ENCODE results near the gene CARM1. TPM values are rescaled to one million over a fixed set of nuclear protein-coding genes. Genes with fewer than 3 reads are reported as not detected.

The CARM1 gene
- total and polyA plus RNA-seq, 2 donors (not counting 1 experiment from before 2014, with no cell fraction given) = 24.8 to 41.9 TPM

DNA sequence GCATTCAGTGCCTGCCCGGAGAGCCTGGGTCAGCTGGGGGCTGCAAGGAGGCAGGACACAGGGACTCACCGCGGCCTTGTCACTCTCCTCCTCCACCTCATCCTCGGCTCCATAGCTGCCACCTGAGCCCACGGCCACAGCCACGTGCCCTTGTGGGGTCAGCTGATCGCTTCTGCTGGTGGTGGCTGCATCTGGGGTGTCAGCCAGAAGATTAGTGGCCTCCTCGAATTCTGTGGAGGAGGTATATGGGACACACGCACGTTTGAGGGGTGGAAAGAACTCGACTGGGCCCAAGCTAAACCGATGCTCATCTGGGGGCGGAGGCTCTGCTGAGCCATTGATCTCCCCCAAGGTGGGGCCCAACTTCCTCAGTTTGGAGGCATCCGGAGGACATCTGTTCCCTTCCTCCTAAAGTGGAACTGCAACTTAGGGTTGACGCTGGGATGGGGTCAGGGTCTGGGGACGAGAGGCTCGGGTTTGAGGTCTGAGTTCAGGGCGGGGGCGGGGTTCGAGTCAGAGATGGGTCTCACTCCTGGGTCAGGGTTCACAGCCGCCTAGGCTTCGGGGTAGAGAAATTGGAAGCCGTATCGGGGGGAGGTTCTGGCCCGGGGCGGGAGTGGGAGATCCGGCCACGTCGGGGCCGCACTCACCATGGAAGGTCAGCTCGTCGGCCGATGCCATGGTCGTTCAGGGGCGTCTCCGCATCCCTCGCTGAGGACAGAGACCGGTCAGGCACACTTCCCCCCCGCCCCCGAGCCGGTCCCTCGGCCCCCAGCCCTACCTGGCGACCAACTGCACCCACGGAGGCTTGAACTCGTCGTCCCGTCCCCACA is 56.6 kb downstream of the CARM1 start:
- H3K79me2 ChIP-seq (ENCODE audit: control insufficient read depth, insufficient read depth, low read length) = peaks cover 35% of the 10 kb centered on the region
- no peaks in the 10 kb centered on the region for H3K9me3 ChIP-seq (ENCODE audit: control insufficient read depth, insufficient read depth, low read depth, low read length)
- H3K36me3 ChIP-seq (ENCODE audit: control insufficient read depth, insufficient read depth, low read length) = peaks cover 13% of the 10 kb centered on the region
- peak in 1 of 2 donors; percentile 15 for DNase-seq (ENCODE audit: low read depth in 2 of 2)
- H4K20me1 ChIP-seq (ENCODE audit: control insufficient read depth, extremely low read depth, insufficient read depth, low read length) = no peaks in the 10 kb centered on the region
- H3K4me2 ChIP-seq (ENCODE audit: extremely low read depth, insufficient read depth, low read length) = peak overlapping the region; percentile 86
- H3K4me3 ChIP-seq (replicated peaks in 1 of 4; ENCODE audit: control extremely low read depth in 1 of 4, insufficient read depth in 1 of 4, low read depth in 3 of 4, low read length in 4 of 4) = peak overlapping the region; percentile 71 to 90 (median 80)
- H3K9ac ChIP-seq (ENCODE audit: insufficient read depth, low read length) = peak overlapping the region; percentile 85
- no peaks in the 10 kb centered on the region for H3K27me3 ChIP-seq (ENCODE audit: control insufficient read depth, insufficient read depth, low read length)
- H3K27ac ChIP-seq (ENCODE audit: insufficient read depth, low read length) = peak overlapping the region; percentile 69
- H2AFZ ChIP-seq (ENCODE audit: low read length) = peak overlapping the region; percentile 53
- H3K4me1 ChIP-seq (ENCODE audit: control insufficient read depth, extremely low read depth, insufficient read depth, low read length) = peaks cover 5% of the 10 kb centered on the region
- TF ChIP-seq EZH2 (IDR thresholded peaks at IDR 0.05; ENCODE audit: low read length, missing control alignments) = no peak
- TF ChIP-seq, protein P1, sequence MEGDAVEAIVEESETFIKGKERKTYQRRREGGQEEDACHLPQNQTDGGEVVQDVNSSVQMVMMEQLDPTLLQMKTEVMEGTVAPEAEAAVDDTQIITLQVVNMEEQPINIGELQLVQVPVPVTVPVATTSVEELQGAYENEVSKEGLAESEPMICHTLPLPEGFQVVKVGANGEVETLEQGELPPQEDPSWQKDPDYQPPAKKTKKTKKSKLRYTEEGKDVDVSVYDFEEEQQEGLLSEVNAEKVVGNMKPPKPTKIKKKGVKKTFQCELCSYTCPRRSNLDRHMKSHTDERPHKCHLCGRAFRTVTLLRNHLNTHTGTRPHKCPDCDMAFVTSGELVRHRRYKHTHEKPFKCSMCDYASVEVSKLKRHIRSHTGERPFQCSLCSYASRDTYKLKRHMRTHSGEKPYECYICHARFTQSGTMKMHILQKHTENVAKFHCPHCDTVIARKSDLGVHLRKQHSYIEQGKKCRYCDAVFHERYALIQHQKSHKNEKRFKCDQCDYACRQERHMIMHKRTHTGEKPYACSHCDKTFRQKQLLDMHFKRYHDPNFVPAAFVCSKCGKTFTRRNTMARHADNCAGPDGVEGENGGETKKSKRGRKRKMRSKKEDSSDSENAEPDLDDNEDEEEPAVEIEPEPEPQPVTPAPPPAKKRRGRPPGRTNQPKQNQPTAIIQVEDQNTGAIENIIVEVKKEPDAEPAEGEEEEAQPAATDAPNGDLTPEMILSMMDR (conservative IDR thresholded peaks at IDR 0.05 in 1 of 2, IDR thresholded peaks at IDR 0.05 in 1 of 2; ENCODE audit: low read depth in 1 of 2, low read length in 2 of 2) = no peak

GRCh38 chr19:10928563-10929401 is 57.4 kb downstream of the CARM1 start, which contains the start of the genes TIMM29 and YIPF2:
TSS of gene TIMM29 (plus strand) at chr19:10928811. CDS start at chr19:10928823, 12 bp downstream.
TSS of gene YIPF2 (minus strand) at chr19:10928639. CDS start at chr19:10928410, 229 bp downstream.
- Histone ChIP-seq H4K20me1 (ENCODE audit: control insufficient read depth, extremely low read depth, insufficient read depth, low read length) (no peaks in the 10 kb centered on the region), H3K27ac (ENCODE audit: insufficient read depth, low read length) (peak within 1 kb of the TSS; percentile 69), H3K79me2 (ENCODE audit: control insufficient read depth, insufficient read depth, low read length) (peaks cover 35% of the 10 kb centered on the region), H3K36me3 (ENCODE audit: control insufficient read depth, insufficient read depth, low read length) (peaks cover 6% of the 10 kb centered on the region), H3K9me3 (ENCODE audit: control insufficient read depth, insufficient read depth, low read depth, low read length) (no peaks in the 10 kb centered on the region), H3K4me2 (ENCODE audit: extremely low read depth, insufficient read depth, low read length) (peak within 1 kb of the TSS; percentile 86), H3K4me1 (ENCODE audit: control insufficient read depth, extremely low read depth, insufficient read depth, low read length) (peaks cover 5% of the 10 kb centered on the region), H3K27me3 (ENCODE audit: control insufficient read depth, insufficient read depth, low read length) (no peaks in the 10 kb centered on the region), H3K9ac (ENCODE audit: insufficient read depth, low read length) (peak within 1 kb of the TSS; percentile 85), H3K4me3 (replicated peaks in 1 of 4; ENCODE audit: control extremely low read depth in 1 of 4, insufficient read depth in 1 of 4, low read depth in 3 of 4, low read length in 4 of 4) (peak within 1 kb of the TSS; percentile 71 to 90 (median 80)), H2AFZ (ENCODE audit: low read length) (peak within 1 kb of the TSS; percentile 53)
- no peak for TF ChIP-seq EZH2 (IDR thresholded peaks at IDR 0.05; ENCODE audit: low read length, missing control alignments)
- TF ChIP-seq, protein P1 (conservative IDR thresholded peaks at IDR 0.05 in 1 of 2, IDR thresholded peaks at IDR 0.05 in 1 of 2; ENCODE audit: low read depth in 1 of 2, low read length in 2 of 2) = no peak
- peak; percentile 95 to 98 for DNase-seq (ENCODE audit: low read depth in 2 of 2)

DNA sequence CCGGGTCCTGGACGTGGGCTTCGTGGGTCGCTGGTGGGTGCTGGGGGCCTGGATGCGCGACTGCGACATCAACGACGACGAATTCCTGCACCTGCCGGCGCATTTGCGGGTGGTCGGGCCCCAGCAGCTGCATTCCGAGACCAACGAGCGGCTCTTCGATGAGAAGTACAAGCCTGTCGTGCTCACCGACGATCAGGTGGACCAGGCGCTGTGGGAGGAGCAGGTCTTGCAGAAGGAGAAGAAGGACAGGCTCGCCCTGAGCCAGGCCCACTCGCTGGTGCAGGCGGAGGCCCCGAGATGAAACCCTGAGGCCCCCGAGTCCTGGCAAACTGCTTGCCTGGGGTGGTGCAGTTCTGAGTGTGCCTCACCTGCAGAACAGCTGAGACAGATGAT is 58.0 kb downstream of the CARM1 start:
- H3K4me3 ChIP-seq (replicated peaks in 1 of 4; ENCODE audit: control extremely low read depth in 1 of 4, insufficient read depth in 1 of 4, low read depth in 3 of 4, low read length in 4 of 4) = peak overlapping the region; percentile 65 to 90 (median 80)
- H2AFZ ChIP-seq (ENCODE audit: low read length) = no peak overlapping the region
- H3K36me3 ChIP-seq (ENCODE audit: control insufficient read depth, insufficient read depth, low read length) = peaks cover 1% of the 10 kb centered on the region
- TF ChIP-seq EZH2 (IDR thresholded peaks at IDR 0.05; ENCODE audit: low read length, missing control alignments) = no peak
- TF ChIP-seq, protein P1 (conservative IDR thresholded peaks at IDR 0.05 in 1 of 2, IDR thresholded peaks at IDR 0.05 in 1 of 2; ENCODE audit: low read depth in 1 of 2, low read length in 2 of 2) = no peak
- no peaks in the 10 kb centered on the region for H4K20me1 ChIP-seq (ENCODE audit: control insufficient read depth, extremely low read depth, insufficient read depth, low read length)
- peaks cover 35% of the 10 kb centered on the region for H3K79me2 ChIP-seq (ENCODE audit: control insufficient read depth, insufficient read depth, low read length)
- peaks cover 5% of the 10 kb centered on the region for H3K4me1 ChIP-seq (ENCODE audit: control insufficient read depth, extremely low read depth, insufficient read depth, low read length)
- H3K27me3 ChIP-seq (ENCODE audit: control insufficient read depth, insufficient read depth, low read length) = no peaks in the 10 kb centered on the region
- no peak for DNase-seq (ENCODE audit: low read depth in 2 of 2)
- no peak overlapping the region for H3K27ac ChIP-seq (ENCODE audit: insufficient read depth, low read length)
- H3K4me2 ChIP-seq (ENCODE audit: extremely low read depth, insufficient read depth, low read length) = peak overlapping the region; percentile 64
- peak overlapping the region; percentile 85 for H3K9ac ChIP-seq (ENCODE audit: insufficient read depth, low read length)
- H3K9me3 ChIP-seq (ENCODE audit: control insufficient read depth, insufficient read depth, low read depth, low read length) = no peaks in the 10 kb centered on the region
